DND-41 (cell line): ENCODE results near the gene TET1.

Experiments used
- ATAC-seq: fragments of 200-7000 bp; cut with Tn5 transposase; 3 replicates; pipeline ENCODE4 v1.9.1; 2021; ENCODE audit warnings: low read depth; ENCODE audit not compliant: insufficient read depth
- DNase-seq: peaks from one replicate; pipeline ENCODE4 v3.0.0-alpha.2; 2020
- H2AFZ ChIP-seq: 2 replicates; pipeline ENCODE4 v1.6.0; 2012; ENCODE audit warnings: low read depth, low read length
- H3K27ac ChIP-seq: 2 replicates; pipeline ENCODE4 v1.5.1; 2012; ENCODE audit warnings: low read length, inconsistent platforms
- H3K27me3 ChIP-seq: fragments of 200-600 bp; sonication (generic); 2 replicates; pipeline ENCODE4 v1.6.0; 2012; ENCODE audit warnings: low read length, mild to moderate bottlenecking, inconsistent platforms; ENCODE audit not compliant: insufficient read depth, poor library complexity
- H3K36me3 ChIP-seq: 2 replicates; pipeline ENCODE4 v1.5.1; 2012; ENCODE audit warnings: low read length, inconsistent platforms; ENCODE audit not compliant: insufficient read depth
- H3K4me1 ChIP-seq: 2 replicates; pipeline ENCODE4 v1.5.1; 2012; ENCODE audit warnings: mild to moderate bottlenecking, low read length; ENCODE audit not compliant: insufficient read depth
- H3K4me2 ChIP-seq: 2 replicates; pipeline ENCODE4 v1.6.0; 2012; ENCODE audit warnings: mild to moderate bottlenecking, moderate library complexity, low read length, inconsistent platforms; ENCODE audit not compliant: insufficient read depth
- H3K4me3 ChIP-seq, 2 experiments: fragments of 200-600 bp in 1 of 2; shearing (Covaris generic) in 1 of 2; 2 replicates each; pipeline ENCODE4 v1.5.1; 2012 to 2016; ENCODE audit warnings: inconsistent platforms in 2 of 2, low read length in 2 of 2, mild to moderate bottlenecking in 2 of 2, low read depth in 1 of 2, moderate library complexity in 1 of 2
- H3K79me2 ChIP-seq: 2 replicates; pipeline ENCODE4 v1.6.0; 2012; ENCODE audit warnings: low read length, inconsistent platforms; ENCODE audit not compliant: insufficient read depth
- H3K9ac ChIP-seq: 2 replicates; pipeline ENCODE4 v1.6.0; 2012; ENCODE audit warnings: low read depth, mild to moderate bottlenecking, inconsistent platforms, low read length, moderate library complexity
- H3K9me3 ChIP-seq: 2 replicates; pipeline ENCODE4 v1.5.1; 2012; ENCODE audit warnings: low read length, moderate library complexity, mild to moderate bottlenecking, inconsistent platforms; ENCODE audit not compliant: insufficient read depth, severe bottlenecking
- H4K20me1 ChIP-seq: 2 replicates; pipeline ENCODE4 v1.6.0; 2012; ENCODE audit warnings: low read length; ENCODE audit not compliant: insufficient read depth
- EZH2 ChIP-seq: IDR thresholded peaks from 3 replicates; pipeline ENCODE4 v1.6.1; 2012; ENCODE audit warnings: borderline replicate concordance, low read depth, mild to moderate bottlenecking, moderate library complexity, low read length, inconsistent platforms; ENCODE audit not compliant: severe bottlenecking
- TF ChIP-seq, protein P1 (sequence below): IDR thresholded peaks from 2 replicates; pipeline ENCODE4 v1.5.1; 2012; ENCODE audit warnings: borderline replicate concordance, low read length, moderate library complexity, mild to moderate bottlenecking; ENCODE audit not compliant: poor library complexity, severe bottlenecking; ENCODE audit errors: extremely low read depth

The TET1 gene

DNA sequence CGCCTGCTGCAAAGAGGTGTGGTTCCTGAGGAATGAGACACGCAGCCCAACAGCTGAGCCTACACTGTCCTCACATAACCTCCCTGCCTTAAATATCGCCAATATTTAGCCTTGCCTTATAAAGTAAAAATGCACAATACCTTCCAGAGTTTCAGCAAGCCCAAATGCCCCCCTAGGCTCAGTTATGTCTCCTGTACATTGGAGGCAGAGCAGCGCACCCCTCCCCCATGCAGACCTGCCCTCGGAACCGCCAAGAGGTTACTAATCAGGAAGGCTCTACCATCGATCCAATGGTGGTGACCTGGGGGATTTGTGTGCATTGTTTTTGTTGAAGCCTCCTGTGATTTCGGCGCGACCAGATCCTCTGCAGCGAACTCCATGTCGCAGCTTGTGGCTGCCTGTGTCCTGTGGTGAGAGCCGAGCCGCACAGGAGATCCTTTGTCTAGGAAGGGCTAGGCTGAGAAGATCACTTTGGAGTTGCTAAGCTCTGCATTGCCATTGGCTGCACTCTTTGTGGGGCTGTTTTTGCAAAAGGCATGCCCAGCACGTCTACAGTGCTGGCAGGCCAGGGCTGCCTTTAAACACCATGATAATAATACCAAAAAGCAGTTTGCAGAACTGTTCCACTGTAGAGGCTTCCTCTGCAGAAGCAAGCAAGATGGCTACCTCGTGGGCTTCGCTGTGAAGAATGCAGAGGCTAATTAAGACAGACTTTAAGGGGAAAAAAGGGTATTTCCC lies 40.1 kb downstream of the TET1 start:
- DNase-seq (peak; percentile 88), ATAC-seq (peak; percentile 97)
- H4K20me1 ChIP-seq: no peaks in the 10 kb centered on the region
- no peak for TF ChIP-seq EZH2
- TF ChIP-seq, protein P1, sequence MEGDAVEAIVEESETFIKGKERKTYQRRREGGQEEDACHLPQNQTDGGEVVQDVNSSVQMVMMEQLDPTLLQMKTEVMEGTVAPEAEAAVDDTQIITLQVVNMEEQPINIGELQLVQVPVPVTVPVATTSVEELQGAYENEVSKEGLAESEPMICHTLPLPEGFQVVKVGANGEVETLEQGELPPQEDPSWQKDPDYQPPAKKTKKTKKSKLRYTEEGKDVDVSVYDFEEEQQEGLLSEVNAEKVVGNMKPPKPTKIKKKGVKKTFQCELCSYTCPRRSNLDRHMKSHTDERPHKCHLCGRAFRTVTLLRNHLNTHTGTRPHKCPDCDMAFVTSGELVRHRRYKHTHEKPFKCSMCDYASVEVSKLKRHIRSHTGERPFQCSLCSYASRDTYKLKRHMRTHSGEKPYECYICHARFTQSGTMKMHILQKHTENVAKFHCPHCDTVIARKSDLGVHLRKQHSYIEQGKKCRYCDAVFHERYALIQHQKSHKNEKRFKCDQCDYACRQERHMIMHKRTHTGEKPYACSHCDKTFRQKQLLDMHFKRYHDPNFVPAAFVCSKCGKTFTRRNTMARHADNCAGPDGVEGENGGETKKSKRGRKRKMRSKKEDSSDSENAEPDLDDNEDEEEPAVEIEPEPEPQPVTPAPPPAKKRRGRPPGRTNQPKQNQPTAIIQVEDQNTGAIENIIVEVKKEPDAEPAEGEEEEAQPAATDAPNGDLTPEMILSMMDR: no peak
- no peaks in the 10 kb centered on the region for H3K9me3 ChIP-seq
- peak overlapping the region; percentile 90 for H2AFZ ChIP-seq
- H3K27ac ChIP-seq: peak overlapping the region; percentile 87
- H3K79me2 ChIP-seq: peaks cover 19% of the 10 kb centered on the region
- H3K4me2 ChIP-seq: peak overlapping the region; percentile 68
- peak overlapping the region; percentile 32 to 58; a peak in 3 of 4 replicates for H3K4me3 ChIP-seq
- H3K4me1 ChIP-seq: peaks cover 33% of the 10 kb centered on the region
- peaks cover 13% of the 10 kb centered on the region for H3K36me3 ChIP-seq
- no peaks in the 10 kb centered on the region for H3K27me3 ChIP-seq
- H3K9ac ChIP-seq: peak overlapping the region; percentile 63

DNA sequence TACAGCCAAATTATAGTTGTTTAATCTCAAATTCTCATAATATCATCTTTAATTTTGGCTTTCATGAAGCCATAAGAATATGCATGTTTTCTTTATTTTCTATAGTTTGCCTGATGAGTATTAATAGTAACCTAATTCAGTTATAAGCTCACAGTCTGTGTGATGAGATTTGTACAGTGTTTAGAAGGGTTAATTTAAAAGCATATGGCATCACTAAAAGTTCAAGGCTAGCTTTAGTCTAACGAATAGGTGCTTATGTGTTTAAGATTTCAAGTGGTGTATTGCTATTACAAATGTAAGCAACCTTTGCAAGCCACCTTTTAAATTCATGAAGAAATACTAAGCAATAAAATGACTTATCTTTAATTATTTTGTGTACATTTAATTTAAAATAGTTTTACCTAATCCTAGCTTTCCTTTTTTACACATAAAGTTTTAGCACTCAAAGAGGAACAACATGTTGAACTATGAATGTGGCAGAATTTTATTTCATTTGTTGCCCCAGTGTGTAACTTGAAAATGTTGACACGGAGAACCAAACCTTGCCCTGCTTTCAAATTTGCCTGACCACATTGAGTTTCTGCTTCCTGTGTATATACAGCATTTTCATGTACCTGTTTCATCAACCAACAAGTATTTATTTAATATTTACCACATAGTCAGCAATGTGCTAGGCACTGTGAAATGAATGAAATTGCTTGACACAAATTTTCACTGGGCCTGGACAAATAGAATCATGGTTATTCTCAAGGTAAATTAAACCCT lies 41.5 kb downstream of the TET1 start:
- peak overlapping the region; percentile 68 for H3K4me2 ChIP-seq
- peak overlapping the region; percentile 32 to 58 for H3K4me3 ChIP-seq
- H3K9ac ChIP-seq: peak overlapping the region; percentile 63
- no peaks in the 10 kb centered on the region for H3K27me3 ChIP-seq
- peaks cover 19% of the 10 kb centered on the region for H3K79me2 ChIP-seq
- H3K9me3 ChIP-seq: no peaks in the 10 kb centered on the region
- H3K4me1 ChIP-seq: peaks cover 33% of the 10 kb centered on the region
- peaks cover 13% of the 10 kb centered on the region for H3K36me3 ChIP-seq
- H3K27ac ChIP-seq: peak overlapping the region; percentile 87
- TF ChIP-seq EZH2: no peak
- TF ChIP-seq, protein P1: no peak
- peak overlapping the region; percentile 90; the same call in 1 of the 2 replicates for H2AFZ ChIP-seq
- no peaks in the 10 kb centered on the region for H4K20me1 ChIP-seq
- DNase-seq: no peak
- ATAC-seq: no peak

DNA sequence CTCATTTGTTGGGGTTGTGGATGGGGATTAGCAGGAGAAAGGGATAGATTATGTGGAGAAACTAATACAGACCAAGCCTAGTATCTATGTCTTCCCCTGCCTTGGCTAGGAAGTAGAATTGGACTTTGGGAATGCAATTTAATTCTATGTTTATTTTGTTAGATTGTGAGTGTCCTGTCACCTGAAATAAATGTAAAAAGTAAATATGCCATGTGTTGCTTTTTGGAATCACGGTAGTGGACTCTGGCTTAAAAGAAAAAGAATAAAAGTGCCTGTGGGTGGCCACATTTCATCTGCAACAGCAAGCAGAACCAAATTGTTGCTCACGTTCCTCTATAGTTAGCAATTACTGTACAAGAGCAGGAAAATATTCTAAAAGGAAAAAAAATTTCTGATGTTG lies 42.3 kb downstream of the TET1 start:
- no peaks in the 10 kb centered on the region for H4K20me1 ChIP-seq
- H3K27ac ChIP-seq: 0 out of 2 replicates have a peak overlapping the region, but pooled peaks have one; percentile 5
- H3K27me3 ChIP-seq: no peaks in the 10 kb centered on the region
- H2AFZ ChIP-seq: no peak overlapping the region
- peaks cover 33% of the 10 kb centered on the region for H3K4me1 ChIP-seq
- H3K79me2 ChIP-seq: peaks cover 19% of the 10 kb centered on the region
- H3K9ac ChIP-seq: peak overlapping the region; percentile 63
- no peaks in the 10 kb centered on the region for H3K9me3 ChIP-seq
- ATAC-seq: no peak
- H3K4me3 ChIP-seq: peak overlapping the region in 1 of 2 experiments; percentile 58; a peak in 2 of 4 replicates
- peaks cover 15% of the 10 kb centered on the region for H3K36me3 ChIP-seq
- no peak for DNase-seq
- TF ChIP-seq, protein P1: no peak
- no peak for TF ChIP-seq EZH2
- H3K4me2 ChIP-seq: peak overlapping the region; percentile 68
